GM12873 (cell line): ENCODE data around the gene HTR3D.

Experiments
- TF ChIP-seq, protein P1 (sequence below): IDR thresholded peaks from 2 replicates; pipeline ENCODE4 v1.5.1; 2012; ENCODE audit warnings: low read depth, mild to moderate bottlenecking, moderate library complexity, low read length, control low read depth; ENCODE audit not compliant: insufficient read depth; ENCODE audit errors: missing control alignments

HTR3D gene

DNA sequence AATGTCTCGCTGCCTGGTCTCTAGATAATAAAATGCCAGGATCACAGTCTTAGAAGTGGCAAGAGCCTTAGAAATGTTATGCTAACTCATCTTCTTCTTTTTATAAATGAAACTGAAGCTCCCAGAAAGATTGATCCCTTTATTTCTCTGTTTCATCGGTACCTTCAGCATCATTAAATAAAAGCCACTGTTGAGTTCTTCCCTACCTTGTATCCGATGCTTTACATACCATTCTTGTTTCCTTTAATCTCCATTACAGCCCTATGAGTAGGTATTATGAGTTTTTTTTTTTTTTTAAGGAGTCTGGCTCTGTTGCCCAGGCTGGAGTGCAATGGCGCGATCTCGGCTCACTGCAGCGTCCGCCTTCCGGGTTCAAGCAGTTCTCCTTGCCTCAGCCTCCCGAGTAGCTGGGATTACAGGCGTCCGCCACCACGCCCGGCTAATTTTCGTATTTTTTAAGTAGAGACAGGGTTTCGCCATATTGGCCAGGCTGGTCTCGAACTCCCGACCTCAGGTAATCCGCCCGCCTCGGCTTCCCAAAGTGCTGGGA, 13.0 kb upstream of the HTR3D start:
- TF ChIP-seq, protein P1, sequence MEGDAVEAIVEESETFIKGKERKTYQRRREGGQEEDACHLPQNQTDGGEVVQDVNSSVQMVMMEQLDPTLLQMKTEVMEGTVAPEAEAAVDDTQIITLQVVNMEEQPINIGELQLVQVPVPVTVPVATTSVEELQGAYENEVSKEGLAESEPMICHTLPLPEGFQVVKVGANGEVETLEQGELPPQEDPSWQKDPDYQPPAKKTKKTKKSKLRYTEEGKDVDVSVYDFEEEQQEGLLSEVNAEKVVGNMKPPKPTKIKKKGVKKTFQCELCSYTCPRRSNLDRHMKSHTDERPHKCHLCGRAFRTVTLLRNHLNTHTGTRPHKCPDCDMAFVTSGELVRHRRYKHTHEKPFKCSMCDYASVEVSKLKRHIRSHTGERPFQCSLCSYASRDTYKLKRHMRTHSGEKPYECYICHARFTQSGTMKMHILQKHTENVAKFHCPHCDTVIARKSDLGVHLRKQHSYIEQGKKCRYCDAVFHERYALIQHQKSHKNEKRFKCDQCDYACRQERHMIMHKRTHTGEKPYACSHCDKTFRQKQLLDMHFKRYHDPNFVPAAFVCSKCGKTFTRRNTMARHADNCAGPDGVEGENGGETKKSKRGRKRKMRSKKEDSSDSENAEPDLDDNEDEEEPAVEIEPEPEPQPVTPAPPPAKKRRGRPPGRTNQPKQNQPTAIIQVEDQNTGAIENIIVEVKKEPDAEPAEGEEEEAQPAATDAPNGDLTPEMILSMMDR = no peak

DNA sequence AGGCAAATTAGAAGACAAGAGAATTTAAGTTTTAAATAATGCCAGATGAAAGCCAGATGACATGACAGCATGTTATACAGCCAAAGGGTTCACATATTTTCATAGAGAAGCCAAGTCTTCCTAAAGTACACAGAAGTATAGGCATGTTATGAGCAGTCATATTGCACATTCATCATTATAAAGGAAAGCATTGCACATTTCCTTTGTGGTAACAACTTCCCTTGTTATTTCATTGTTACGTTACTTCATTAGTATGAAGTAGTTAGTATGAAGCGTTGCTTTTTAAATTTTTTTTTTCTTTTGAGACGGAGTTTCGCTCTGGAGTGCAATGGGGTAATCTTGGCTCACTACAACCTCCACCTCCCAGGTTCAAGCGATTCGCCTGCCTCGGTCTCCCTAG, 9.2 kb upstream of the HTR3D start:
- TF ChIP-seq, protein P1 = no peak

DNA sequence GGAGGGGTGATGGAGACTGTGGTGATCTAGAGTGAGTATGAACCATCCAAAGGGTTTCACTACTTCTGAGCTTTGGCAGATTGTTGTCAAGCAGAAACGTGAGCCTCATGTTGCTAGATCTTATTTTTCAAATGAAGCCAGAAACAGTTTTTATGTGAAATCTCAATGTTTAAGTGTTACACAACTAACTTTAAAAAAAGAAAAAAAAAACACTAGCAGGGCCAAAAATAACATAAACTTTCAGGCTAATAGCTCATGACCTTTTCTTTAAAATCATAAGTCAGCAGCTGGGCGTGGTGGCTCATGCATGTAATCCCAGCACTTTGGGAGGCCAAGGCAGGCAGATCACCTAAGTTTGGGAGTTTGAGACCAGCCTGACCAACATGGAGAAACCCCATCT, 2.1 kb upstream of the HTR3D start:
- TF ChIP-seq, protein P1 = no peak

DNA sequence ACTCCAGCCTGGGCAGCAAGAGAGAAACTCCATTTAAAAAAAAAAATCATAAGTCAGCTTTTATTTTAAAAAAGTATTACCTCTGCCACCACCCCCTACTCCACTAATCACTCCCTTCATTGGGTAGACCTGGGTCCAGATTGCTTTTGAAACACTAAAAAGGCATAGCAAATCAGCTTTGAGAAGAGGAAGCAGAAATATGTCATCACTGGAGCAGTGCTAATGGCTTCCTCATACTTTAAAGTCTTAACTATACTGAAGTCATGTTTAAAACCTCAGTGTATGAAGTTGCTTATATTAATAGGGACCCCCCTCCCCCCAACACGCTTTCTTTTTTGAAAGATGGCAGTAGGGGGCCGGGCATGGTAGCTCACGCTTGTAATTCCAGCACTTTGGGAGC, 1.0 kb upstream of the HTR3D start:
- TF ChIP-seq, protein P1 = no peak

DNA sequence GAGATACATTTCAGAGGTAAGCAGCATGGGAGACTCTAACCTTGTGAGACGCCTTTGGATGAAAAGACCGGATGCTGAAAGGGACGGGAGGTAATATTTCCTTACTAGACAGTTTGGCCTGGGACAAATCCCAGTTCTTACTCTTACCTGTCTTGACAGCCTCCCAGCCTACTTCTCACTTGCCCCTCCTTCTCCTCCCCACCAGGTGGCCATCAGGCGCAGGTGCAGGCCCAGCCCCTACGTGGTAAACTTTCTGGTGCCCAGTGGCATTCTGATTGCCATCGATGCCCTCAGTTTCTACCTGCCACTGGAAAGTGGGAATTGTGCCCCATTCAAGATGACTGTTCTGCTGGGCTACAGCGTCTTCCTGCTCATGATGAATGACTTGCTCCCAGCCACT, 6.3 kb downstream of the HTR3D start:
- TF ChIP-seq, protein P1 = peak; percentile 21

DNA sequence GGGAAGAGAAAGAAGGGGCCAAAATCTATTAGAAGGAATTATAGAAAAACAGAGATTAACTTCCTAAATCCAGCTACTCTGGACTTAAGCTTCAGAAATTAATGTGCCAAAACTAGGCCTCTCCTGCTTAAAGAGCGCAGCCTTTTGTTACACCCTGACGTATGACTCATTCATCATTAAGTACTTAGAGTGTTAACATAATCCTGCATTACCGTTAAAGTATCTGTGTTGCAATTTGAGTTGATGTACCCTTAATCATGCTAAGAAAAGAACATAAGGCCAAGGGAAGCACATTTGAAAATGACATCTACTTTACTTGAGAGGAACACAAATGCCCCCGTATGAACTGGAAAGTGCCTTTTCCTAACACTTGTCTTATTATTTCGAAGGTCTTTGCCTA, 7.9 kb downstream of the HTR3D start:
- TF ChIP-seq, protein P1 = no peak

DNA sequence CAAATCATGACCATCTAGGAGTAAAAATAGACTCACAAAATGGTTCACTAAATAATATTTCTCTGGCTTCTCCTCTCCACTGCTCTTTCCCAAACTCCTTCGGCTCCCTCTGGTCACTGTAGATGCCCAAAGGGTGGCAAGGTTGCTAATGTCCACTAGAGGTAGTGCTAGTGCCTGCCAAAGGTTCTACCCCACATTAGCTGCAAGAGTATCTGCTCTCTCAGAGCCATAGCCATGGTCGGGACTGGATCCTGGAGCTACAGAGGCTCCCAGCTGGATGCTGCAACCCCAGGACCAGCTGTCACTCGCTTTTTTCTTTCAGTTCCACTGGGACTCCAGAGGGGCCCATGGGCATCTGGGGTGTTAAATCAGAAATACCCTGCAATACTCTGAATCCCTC, 8.5 kb downstream of the HTR3D start:
- TF ChIP-seq, protein P1 = peak; percentile 20

DNA sequence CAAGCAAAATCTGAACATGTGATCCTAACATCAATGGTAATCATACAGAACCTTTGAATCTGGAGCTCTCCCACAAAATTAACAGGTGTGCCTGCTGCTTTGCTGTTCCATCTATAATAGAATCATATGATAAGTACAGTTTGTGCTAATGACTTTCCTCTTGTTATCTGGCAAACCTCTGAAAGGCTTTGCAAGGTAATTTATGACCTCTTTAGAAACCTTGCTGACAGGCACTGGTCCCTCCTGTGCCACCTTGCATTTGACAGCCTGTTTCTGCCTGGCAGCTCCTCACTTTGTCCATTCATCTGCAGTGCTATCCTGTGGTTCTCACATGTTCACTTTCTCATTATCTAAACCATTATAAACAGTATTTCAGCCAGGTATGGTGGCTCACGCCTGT, 11.1 kb downstream of the HTR3D start:
- TF ChIP-seq, protein P1 = no peak
